Vagina (tissue), 2 donors: Measurements from ENCODE around the gene ZNF783.

Experiments
- CTCF ChIP-seq, 3 experiments: fragments of 450-650 bp in 2 of 3; fragments of 200-600 bp in 1 of 3; sonication (generic) in 1 of 3; IDR thresholded peaks; one replicate each; pipeline ENCODE4 v1.5.1; 2017 to 2019; ENCODE audit warnings: antibody characterized with exemption in 3 of 3, mild to moderate bottlenecking in 2 of 3, moderate library complexity in 2 of 3
- POLR2AphosphoS5 ChIP-seq, 2 donors: sonication (generic); formaldehyde crosslinking; IDR thresholded peaks; one replicate each; pipeline ENCODE4 v1.9.0; 2017; ENCODE audit warnings: antibody characterized with exemption in 2 of 2, mild to moderate bottlenecking in 2 of 2, low read depth in 1 of 2; ENCODE audit not compliant: insufficient read depth in 1 of 2

DNA sequence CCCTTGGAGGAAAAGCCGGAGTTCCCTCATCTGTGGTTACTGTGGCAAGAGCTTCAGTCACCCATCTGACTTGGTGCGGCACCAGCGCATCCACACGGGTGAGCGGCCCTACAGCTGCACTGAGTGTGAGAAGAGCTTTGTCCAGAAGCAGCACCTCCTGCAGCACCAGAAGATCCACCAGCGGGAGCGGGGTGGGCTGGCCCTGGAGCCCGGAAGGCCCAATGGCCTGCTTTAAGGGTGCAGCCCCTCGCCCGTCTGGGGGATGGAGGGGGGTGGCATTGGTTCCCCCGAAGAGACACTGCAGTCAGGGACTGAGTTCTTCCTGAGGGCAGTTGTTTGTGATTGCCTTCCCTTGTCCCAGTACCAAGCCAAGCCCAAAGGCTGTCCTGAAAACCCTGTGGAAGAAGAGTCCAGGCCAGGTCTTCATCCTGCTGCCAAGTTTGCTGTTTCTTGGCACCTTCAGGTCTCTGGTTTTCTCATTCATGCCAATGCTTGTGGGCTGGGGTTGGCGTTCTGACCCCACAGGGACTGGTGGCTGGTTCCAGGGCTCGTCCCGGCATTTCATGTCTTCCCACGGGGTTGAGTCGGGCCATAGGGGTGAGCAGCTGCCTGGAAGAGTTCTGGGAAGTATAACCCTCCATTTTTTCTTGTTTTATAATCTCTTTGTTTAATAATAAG lies 7.7 kb upstream of the ZNF783 start:
- TF ChIP-seq POLR2AphosphoS5 (IDR thresholded peaks at IDR 0.05; ENCODE audit: insufficient read depth in 1 of 2, low read depth in 1 of 2), result no peak
- no peak for TF ChIP-seq CTCF (IDR thresholded peaks at IDR 0.05)
